ENCODE measurements around the gene HELQ. TPM values are rescaled to one million over a fixed set of nuclear protein-coding genes. Genes with fewer than 3 reads are reported as not detected.

The HELQ gene
- total RNA-seq: 7.7 and 13.0 TPM in 2 replicates

GRCh38 chr4:83455281-83456183, at the start of gene HELQ, which contains the start of gene MRPS18C:
Gene HELQ (minus strand): TSS chr4:83455823. CDS start chr4:83455693, 130 bp downstream.
Gene MRPS18C (plus strand): TSS chr4:83456058. CDS start chr4:83456078, 20 bp downstream.

GRCh38 chr4:83484500-83485461, 29.2 kb upstream of the HELQ start, which contains the start of gene ABRAXAS1:
Gene ABRAXAS1 (minus strand): TSS chr4:83485100. CDS start chr4:83485072, 28 bp downstream.

Other genes with a start within 250 kb of the HELQ start
- 11.9 and 12.4 TPM in 2 replicates for gene COQ2, start 171.0 kb downstream of the HELQ start, total RNA-seq
- 4.1 and 4.5 TPM in 2 replicates for gene HPSE, start 121.0 kb downstream of the HELQ start, total RNA-seq
- gene MRPS18C, start 235 bp upstream of the HELQ start, total RNA-seq: 9.6 and 19.8 TPM in 2 replicates
- 19.9 and 23.4 TPM in 2 replicates for gene ABRAXAS1, start 29.3 kb upstream of the HELQ start, total RNA-seq
- 0.62 and 1.5 TPM in 2 replicates for gene GPAT3, start 80.3 kb upstream of the HELQ start, total RNA-seq